GM18867 (cell line): ENCODE measurements around the gene CNTN4.

Experiments used
- ATAC-seq: cut with Tn5 transposase; IDR thresholded peaks from one replicate; pipeline ENCODE4 v1.9.1; 2021; ENCODE audit warnings: mild to moderate bottlenecking, moderate library complexity; ENCODE audit not compliant: unreplicated experiment

CNTN4 gene

GRCh38 chr3:2568929-2569328 is 470.3 kb downstream of the CNTN4 start:
- ATAC-seq, result no peak

- ATAC-seq, result no peak
Observed at GRCh38 chr3:2577571-2577970, 478.9 kb downstream of the CNTN4 start.

- ATAC-seq, result no peak
Observed at GRCh38 chr3:2578560-2578959, 479.9 kb downstream of the CNTN4 start.

GRCh38 chr3:2579206-2579605 is 480.5 kb downstream of the CNTN4 start:
- no peak for ATAC-seq

GRCh38 chr3:2583046-2583445 is 484.4 kb downstream of the CNTN4 start:
- ATAC-seq, result no peak

- no peak for ATAC-seq
Observed at GRCh38 chr3:2589336-2589969, 490.8 kb downstream of the CNTN4 start.

GRCh38 chr3:2595486-2595885 is 496.8 kb downstream of the CNTN4 start:
- no peak for ATAC-seq

- ATAC-seq, result no peak
Observed at GRCh38 chr3:2597615-2598014, 498.9 kb downstream of the CNTN4 start.

- no peak for ATAC-seq
Observed at GRCh38 chr3:2599471-2599870, 500.8 kb downstream of the CNTN4 start.

GRCh38 chr3:2603692-2604289 is 505.1 kb downstream of the CNTN4 start:
- ATAC-seq, result no peak

GRCh38 chr3:2614578-2614977 is 515.9 kb downstream of the CNTN4 start:
- no peak for ATAC-seq

- ATAC-seq, result no peak
Observed at GRCh38 chr3:2615080-2615479, 516.4 kb downstream of the CNTN4 start.

GRCh38 chr3:2623436-2623835 is 524.8 kb downstream of the CNTN4 start:
- ATAC-seq, result no peak

- no peak for ATAC-seq
Observed at GRCh38 chr3:2628117-2628516, 529.5 kb downstream of the CNTN4 start.

- no peak for ATAC-seq
Observed at GRCh38 chr3:2635511-2635910, 536.8 kb downstream of the CNTN4 start.

- ATAC-seq, result no peak
Observed at GRCh38 chr3:2643606-2644005, 544.9 kb downstream of the CNTN4 start.

GRCh38 chr3:2645001-2645400 is 546.3 kb downstream of the CNTN4 start:
- ATAC-seq, result no peak

GRCh38 chr3:2650746-2651145 is 552.1 kb downstream of the CNTN4 start:
- no peak for ATAC-seq

- no peak for ATAC-seq
Observed at GRCh38 chr3:2652386-2652785, 553.7 kb downstream of the CNTN4 start.

GRCh38 chr3:2653706-2654105 is 555.0 kb downstream of the CNTN4 start:
- ATAC-seq, result no peak

GRCh38 chr3:2655229-2655701 is 556.6 kb downstream of the CNTN4 start:
- ATAC-seq, result no peak

GRCh38 chr3:2656806-2657777 is 558.4 kb downstream of the CNTN4 start:
- ATAC-seq, result no peak
